HG02840 (cell line): ENCODE data around the gene EZH1.

ENCODE experiments used
- ATAC-seq: cut with Tn5 transposase; IDR thresholded peaks from one replicate; pipeline ENCODE4 v1.9.1; 2021; ENCODE audit warnings: mild to moderate bottlenecking, moderate library complexity, moderate number of reproducible peaks; ENCODE audit not compliant: unreplicated experiment, low FRiP score

The EZH1 gene

DNA sequence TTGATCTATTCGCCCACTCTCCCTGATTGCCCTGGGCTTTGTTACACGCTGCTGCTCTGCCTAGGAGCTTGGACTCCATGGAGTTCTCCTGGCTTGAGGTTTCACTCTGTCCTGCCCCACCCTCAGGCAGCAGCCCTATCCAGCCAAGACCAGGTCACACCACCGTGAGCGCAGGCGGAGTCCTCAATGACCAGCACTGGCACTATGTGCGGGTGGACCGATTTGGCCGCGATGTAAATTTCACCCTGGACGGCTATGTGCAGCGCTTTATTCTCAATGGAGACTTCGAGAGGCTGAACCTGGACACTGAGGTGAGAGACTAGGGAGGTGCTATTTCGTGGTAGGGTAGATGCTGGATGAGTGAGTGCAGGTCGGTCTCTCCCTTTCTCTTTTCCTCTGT lies 59.0 kb downstream of the EZH1 start:
- ATAC-seq = no peak

DNA sequence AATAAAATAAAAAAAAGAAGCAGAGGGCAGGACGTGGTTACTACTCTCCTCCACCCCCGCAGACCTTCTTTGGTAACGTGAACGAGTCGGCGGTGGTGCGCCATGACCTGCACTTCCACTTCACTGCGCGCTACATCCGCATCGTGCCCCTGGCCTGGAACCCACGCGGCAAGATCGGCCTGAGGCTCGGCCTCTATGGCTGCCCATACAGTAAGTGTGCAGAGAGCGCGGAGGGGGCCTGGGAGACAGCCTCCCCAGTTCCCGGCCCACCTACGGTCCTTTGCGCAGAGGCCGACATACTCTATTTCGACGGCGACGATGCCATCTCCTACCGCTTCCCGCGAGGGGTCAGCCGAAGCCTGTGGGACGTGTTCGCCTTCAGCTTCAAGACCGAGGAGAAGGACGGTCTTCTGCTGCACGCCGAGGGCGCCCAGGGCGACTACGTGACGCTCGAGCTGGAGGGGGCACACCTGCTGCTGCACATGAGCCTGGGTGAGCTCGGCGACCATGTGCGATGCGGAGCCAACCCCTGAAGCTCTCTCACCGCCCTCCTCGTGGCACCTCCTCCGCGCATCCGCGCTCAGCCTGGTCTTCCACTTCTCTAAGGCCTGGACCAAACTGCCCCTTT lies 59.8 kb downstream of the EZH1 start:
- ATAC-seq = no peak

DNA sequence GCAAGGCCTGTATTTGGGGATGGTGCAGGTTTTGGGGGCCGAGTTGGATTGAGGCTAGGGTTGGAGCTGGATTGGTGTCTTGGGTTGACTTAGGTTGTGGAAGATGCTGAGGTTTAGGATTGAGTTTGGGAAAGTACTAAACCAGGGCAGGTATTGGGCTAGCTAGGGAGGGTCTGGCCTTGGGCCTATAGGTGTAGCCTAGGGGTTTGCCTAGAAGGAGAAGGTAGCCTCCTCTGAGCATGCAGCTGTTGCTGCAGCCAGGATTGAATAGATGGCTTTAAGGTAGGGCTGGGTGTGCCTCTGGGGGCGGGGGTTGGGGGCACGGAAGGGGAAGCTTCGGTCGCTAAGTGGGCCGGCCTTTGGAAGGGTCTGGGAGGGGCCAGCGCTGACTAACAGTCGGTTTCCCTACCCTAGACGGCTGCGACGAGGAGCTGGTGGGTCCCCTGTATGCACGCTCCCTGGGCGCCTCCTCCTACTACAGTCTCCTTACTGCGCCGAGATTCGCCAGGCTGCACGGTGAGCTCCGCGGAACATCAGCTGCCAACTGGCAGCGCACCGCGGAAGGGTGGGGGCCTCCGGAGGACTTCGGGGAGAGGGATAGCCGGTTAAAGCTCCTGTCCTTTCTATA lies 61.3 kb downstream of the EZH1 start:
- no peak for ATAC-seq

- no peak for ATAC-seq
These were observed 62.0 kb downstream of the EZH1 start for GRCh38 chr17:42682722-42683403.

DNA sequence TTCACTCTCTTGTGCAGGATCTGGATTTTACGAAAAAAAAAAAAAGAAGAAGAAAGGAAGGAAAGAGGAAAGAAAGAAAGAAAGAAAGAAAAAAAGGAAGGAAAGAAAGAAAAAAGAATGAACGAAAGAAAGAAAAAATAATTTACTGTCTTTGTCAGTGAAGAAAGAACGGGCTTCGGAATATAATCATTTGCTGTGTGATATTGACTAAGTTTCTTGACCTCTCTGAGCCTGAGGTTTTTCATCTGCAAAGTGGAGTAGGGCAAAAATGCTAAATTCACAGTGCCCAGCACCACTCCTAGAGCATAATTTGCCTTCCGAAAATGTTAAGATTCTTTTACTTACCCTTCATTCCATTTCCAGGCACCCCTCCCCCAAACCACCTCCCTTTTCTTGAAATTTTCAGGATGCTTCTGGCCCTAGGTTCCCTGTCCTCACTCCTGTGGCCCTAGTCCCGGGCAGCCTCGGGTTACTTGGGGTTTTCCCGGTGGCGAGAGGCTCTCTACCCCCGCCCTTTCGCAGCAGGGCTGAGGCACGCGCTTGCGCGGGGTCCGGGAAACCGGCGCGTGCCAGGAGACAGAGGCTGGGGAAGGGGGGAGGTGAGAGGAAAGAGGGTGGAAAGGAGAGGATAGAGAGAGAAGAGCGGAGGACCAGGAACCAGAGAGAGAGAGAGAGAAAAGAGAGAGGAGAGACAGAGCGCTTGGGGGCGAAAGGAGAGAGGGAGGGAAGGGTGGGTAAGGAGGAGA lies 62.7 kb downstream of the EZH1 start, which contains the start of gene CNTNAP1:
Gene CNTNAP1 (plus strand): TSS at position 556 of the 746 bp plus-strand sequence. CDS start 299 bp downstream, outside the sequence.
- no peak for ATAC-seq

DNA sequence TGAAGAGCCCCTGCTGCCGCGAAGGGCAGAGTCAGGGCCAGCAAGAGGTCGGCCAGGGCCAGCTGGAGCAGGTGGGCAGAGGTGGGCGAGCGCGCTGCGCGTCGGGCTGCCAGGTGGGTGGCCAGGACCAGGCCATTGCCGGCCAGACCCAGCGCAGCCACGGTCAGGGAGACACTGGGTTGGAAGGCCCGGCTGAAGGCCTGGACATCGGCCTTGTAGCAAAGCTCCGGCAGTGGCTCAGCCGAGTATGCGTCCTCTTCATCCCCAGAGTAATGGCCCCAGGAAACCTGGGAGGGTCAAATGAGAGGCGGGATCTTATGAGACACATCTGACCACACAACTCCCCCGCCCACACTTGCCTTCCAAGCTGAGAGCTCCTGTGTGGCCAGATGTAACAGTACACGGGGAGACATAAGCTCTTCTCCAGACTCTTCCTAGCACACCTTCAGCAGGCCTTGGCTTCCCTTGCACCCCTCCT lies 64.5 kb downstream of the EZH1 start:
- ATAC-seq = no peak

GRCh38 chr17:42679492-42680330 lies 65.1 kb downstream of the EZH1 start:
- ATAC-seq = no peak

- no peak for ATAC-seq
These were observed 65.8 kb downstream of the EZH1 start for GRCh38 chr17:42678951-42679491.

- no peak for ATAC-seq
These were observed 66.7 kb downstream of the EZH1 start for GRCh38 chr17:42677921-42678781.

DNA sequence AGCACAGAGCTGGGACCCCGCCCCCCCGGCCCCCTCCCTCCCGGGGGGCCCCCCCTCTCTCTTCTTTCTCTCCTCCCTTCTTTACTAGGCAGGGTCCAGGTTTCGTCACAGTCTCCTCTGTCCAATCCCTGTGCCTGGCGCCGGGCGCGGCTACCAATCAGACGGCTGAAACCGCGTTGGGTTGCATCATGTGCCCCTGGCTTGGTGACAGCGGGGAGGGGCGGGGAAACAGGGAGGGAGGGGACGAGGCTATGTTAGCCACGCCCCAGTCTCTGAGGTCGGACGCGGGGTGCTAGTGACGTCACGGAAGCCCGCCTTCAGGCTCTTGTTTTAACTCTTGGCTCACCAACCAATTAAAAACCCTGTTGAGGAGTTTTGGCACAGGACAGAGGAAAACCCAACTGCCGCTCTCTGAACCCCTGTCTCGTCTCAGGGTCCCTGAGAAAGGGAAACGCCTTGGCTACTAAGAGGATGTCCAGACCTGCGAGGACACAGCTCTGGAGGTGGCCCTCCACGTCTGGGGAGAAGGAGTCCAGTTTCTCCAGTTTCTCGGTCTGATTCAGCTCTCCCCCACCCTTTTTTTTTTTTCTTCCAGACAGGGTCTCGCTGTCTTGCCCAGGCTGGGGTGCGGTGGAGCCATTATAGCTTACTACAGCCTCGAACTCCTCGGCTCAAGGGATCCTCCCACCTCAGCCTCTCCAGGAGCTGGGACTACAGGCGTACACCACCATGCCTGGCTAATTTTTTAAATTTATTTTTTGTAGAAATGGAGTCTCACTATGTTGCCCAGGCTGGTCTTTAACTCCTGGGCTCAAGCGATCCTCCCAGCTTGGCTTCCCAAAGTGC lies 67.6 kb downstream of the EZH1 start:
- ATAC-seq = peak; percentile 57

GRCh38 chr17:42676424-42677011 lies 68.3 kb downstream of the EZH1 start, which contains the start of gene PLEKHH3:
TSS of gene PLEKHH3 (minus strand) at chr17:42676994. CDS start at chr17:42676563, 431 bp downstream.
- ATAC-seq = peak; percentile 3

DNA sequence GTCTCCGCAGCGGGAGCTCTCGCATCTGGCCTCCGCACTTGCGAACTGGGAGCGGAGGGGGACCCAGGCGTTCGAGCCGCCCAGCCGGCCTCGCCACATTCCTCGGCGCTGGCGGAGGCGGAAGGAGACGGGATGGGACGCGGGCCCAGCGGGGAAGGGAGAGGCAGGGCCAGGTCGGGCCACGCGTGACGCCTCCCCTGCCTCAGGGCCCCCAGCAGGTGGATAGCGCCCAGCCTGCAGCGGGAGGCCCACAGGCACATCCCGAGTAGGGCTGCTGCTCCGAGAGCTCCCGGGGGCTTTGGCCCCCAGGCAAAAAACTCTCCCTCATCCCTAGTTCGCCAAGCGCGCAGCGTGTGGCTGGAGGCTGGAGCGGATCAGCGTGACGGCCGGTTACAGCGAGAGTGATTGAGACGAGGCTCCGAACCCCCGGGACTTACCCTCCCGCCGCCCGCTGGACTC lies 68.8 kb downstream of the EZH1 start:
- no peak for ATAC-seq

DNA sequence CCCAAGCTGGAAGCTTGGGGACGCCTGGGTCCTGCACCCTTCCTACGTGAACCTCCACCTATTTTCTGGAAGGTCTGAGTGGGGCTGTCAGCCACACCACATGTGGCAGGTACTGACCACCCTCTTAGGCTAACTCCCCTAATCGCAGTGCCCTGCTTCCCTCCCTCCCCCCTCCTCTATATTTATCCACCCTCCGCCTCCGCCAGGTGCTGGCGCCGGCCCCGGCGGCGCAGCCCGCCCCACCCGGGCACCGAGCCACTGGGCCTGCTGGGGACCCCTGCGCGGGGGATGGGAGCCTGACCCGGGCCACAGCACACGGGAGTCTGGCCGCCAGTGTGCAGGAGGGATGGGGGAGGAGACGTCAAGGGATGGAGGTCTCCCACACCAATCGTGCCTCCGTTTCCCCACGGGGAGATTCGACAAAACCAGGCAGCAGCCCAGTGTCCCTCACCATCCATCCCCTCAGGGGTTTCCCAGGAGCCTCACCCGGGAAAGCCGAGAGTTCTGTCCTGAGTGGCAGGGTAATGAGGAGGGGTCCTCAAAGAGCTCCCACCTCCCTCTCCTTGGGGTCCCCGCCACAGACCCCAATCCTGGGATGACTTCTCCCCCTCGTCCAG lies 69.4 kb downstream of the EZH1 start:
- no peak for ATAC-seq

DNA sequence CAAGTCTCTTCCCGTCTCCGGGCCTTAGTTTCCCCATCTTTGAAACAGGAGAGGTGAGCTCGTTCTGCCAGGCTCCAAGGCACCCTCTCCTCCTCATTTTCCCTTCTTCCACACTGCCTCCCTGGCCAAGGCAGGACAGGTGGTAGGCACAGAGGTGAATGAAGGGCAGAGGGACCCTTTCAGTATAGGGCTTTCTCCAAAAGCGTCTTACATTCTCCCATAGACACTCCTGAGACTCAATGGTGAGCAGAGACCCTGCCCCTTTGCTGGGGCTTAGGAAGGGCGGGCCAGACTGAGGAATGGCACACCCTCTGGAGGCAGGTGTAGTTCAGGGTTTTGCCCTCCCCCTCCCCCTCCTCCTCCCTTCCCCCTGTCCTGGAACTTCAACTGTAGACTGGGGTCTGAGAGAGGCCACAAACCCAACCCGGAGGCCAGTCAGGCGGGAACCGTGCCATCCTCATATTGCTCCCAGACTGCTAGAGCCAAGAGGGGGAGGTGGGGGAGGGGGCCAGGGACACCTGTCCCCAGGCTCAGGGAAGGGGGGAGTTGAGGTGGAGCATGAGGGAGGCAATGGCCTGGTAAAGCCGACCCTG lies 70.0 kb downstream of the EZH1 start:
- ATAC-seq = no peak

GRCh38 chr17:42673885-42674754 lies 70.7 kb downstream of the EZH1 start:
- no peak for ATAC-seq
